Erythroblast (primary cell): ENCODE results near the gene PGLYRP2.

ENCODE experiments used
- DNase-seq, 2 experiments: peaks; one replicate each; lab custom pipeline; 2025; lab: John Stamatoyannopoulos, UW
- GATA1 ChIP-seq: IDR thresholded peaks from 2 replicates; pipeline ENCODE4 v1.6.1; 2011; ENCODE audit warnings: low read depth, mild to moderate bottlenecking, control low read depth, low read length, moderate library complexity
- POLR2A ChIP-seq: IDR thresholded peaks from 2 replicates; pipeline ENCODE4 v1.6.1; 2011; ENCODE audit warnings: mild to moderate bottlenecking, low read length

Gene PGLYRP2

GRCh38 chr19:15443838-15444237 lies 35.5 kb downstream of the PGLYRP2 start:
- DNase-seq, result no peak
- no peak for TF ChIP-seq GATA1
- TF ChIP-seq POLR2A, result no peak

- DNase-seq, result no peak
- TF ChIP-seq POLR2A (no peak), GATA1 (no peak)
Measured at GRCh38 chr19:15443325-15443724, 36.0 kb downstream of the PGLYRP2 start.

GRCh38 chr19:15442142-15442920 lies 37.0 kb downstream of the PGLYRP2 start:
- no peak for DNase-seq
- TF ChIP-seq GATA1, result no peak
- TF ChIP-seq POLR2A, result no peak

- no peak for DNase-seq
- no peak for TF ChIP-seq POLR2A
- no peak for TF ChIP-seq GATA1
Measured at GRCh38 chr19:15441317-15441716, 38.0 kb downstream of the PGLYRP2 start.

- no peak for DNase-seq
- TF ChIP-seq GATA1 (no peak), POLR2A (no peak)
Measured at GRCh38 chr19:15439821-15440641, 39.3 kb downstream of the PGLYRP2 start.

GRCh38 chr19:15439078-15439799 lies 40.1 kb downstream of the PGLYRP2 start:
- DNase-seq, result no peak
- TF ChIP-seq POLR2A, result no peak
- TF ChIP-seq GATA1, result no peak

GRCh38 chr19:15438577-15438976 lies 40.7 kb downstream of the PGLYRP2 start:
- TF ChIP-seq GATA1, result no peak
- no peak for TF ChIP-seq POLR2A
- DNase-seq, result no peak

GRCh38 chr19:15438124-15438496 lies 41.2 kb downstream of the PGLYRP2 start:
- no peak for TF ChIP-seq POLR2A
- TF ChIP-seq GATA1, result no peak

GRCh38 chr19:15437355-15438123 lies 41.8 kb downstream of the PGLYRP2 start:
- TF ChIP-seq GATA1, result no peak
- TF ChIP-seq POLR2A, result no peak
- DNase-seq, result peak in 1 of 2 experiments; percentile 14

More at GRCh38 chr19:15438124-15438496, 41.2 kb downstream of the PGLYRP2 start:
- no peak for DNase-seq

- TF ChIP-seq GATA1 (no peak), POLR2A (no peak)
- no peak for DNase-seq
Measured at GRCh38 chr19:15436826-15437110, 42.5 kb downstream of the PGLYRP2 start.

- TF ChIP-seq POLR2A (no peak), GATA1 (no peak)
- DNase-seq, result no peak
Measured at GRCh38 chr19:15436012-15436825, 43.1 kb downstream of the PGLYRP2 start.

- no peak for DNase-seq
- TF ChIP-seq POLR2A (no peak), GATA1 (no peak)
Measured at GRCh38 chr19:15433519-15434069, 45.7 kb downstream of the PGLYRP2 start.
